A549 treated with dexamethasone at 1 μM for 4 hours (cell line): ENCODE results near the gene CLK2. TPM values are rescaled to one million over a fixed set of nuclear protein-coding genes. Genes with fewer than 3 reads are reported as not detected.

Experiments used
- total RNA-seq: library from RNA; stranded (reverse); fragments of 200-300 nt; extraction: Qiagen RNA extraction; gene quantifications from 5 replicates; pipeline ENCODE4 v1.2.3, GENCODE V29; 2022

Gene CLK2
- total RNA-seq = 14.9 to 27.8 TPM (median 25.9 TPM) in 5 replicates

DNA sequence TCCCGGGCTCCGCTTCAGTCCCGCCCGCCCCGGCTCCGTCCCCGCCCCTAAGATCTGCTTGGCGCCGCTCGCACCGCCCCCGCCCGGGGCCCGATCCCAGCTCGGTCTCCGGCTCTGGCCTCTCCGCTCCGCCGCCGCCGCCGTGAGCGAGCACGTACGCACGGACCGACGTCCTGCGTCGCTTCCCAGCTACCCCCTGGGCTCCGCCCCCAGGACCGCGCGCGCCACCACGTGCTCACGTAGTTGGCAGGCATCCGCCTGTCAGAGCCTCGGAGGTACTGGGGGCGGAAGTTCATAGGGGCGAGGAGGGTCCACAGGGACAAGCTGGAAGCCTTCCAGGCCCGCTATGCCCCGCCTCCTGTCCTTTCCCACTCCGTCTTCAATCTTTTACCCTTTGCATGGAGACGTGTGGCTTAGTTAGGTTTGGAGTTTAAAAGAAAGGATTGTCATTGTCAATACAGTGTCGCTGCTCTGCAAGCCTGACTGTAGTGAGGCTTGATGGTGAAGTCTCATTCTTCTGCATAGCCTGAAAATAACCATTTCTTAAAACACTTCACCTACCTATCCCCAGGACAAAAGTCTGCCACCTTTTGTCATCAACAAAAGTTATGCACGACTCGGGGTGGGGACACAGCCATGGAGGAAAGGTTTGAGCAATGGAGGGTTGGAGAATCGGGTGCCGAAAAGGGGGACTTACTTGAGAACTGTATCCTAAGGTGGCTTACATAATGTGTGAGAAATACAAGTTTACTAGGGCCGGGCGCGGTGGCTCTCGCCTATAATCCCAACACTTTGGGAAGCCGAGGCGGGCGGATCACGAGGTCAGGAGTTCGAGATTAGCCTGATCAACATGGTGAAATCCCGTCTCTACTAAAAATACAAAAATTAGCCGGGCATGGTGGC lies at the start of gene CLK2:
TSS of gene CLK2 (minus strand) at position 162 of the 903 bp plus-strand sequence. CDS start 2,527 bp downstream, outside the sequence.

DNA sequence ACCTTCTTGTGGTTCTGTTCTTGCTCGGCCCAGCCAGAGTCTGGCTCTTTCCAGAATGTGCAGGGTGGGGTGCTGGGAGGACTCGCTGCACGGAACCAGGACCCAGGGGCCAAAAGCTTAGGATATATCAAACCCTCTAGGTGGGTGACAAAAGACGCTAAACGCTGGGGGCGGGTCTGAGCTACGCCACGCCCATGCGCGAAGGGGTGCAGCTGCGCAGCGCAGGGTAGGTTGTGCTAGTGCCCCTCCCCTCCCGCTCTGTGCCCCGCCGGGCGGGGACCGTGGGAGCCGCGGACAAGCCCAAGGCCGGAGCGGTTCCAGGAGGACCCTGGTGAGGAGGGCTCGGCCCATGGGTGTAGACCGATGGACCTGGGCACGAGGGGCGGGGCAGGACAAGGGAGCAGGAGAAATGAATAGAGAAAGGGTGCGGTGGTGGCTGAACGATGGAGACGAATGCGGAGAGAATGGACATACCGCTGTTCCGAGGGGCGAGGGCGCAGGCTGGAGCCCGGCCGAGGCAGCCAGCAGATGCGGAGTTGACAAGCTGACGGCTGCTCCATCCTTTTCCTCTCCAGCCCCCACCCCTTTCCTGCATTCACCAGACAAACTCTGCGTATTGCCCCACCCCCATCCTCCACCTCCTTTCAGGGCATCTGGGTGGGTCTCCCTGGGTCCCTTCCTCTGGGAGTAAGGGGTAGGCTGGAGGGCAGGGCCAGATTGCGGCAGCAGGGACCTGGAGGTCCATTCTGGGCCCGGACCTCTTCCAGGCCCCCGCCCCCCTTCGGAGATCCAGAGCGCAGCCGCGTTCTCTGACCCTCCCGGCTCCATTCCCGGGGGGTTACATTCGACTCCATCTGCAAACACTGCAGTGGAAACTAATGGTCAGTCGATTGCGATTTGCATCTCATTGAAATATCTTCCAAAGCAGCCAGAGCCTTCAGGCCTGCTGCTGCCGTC lies 47.6 kb upstream of the CLK2 start, which contains the start of gene RUSC1:
TSS of gene RUSC1 (plus strand) at position 234 of the 957 bp plus-strand sequence. CDS start 880 bp downstream, outside the sequence.

DNA sequence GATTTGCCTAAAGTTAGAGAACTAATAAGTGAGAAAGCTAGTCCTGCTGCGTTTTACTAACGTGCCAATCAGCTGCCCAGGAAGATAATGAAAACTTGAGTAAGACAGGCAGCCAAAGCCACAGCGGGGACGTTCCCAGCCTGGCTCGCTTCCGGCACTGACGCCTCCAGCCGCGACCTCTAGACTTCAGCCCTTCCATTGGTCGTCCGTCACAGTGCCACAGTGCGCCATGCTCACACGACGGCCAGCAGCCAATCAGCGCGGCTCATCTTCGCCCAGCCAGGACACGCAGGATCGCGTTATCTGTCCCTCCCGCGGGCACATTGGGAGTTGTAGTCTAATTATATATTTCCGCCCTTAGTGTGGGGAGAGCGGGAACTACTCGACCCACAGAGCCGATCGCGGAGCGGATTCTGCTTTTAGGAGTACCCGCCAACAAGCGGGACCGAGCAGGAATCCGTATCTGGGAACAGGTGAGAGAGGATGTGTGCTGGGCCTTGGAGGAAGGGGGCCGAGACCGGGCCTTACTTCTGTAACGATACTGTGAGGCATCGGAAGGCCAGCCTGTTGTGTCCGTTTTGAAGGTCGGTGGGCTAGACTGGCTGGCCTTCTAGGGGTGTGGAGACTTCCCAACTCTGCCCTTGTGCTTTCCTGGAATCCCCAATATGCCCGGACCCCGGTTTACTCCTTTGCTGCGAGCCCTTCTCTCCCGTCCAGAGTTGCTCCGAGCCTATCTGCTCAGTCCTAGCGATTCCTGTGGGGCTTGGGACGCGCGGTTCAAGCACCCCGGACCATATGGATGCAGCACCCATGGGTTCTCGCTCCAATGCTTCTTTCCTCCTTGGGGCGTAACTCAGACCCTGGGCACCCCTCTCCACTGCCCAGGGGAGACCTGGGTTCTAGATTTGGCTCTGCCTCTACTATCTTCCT lies 35.5 kb upstream of the CLK2 start, which contains the start of gene FDPS:
TSS of gene FDPS (plus strand) at position 374 of the 930 bp plus-strand sequence. CDS start 924 bp downstream, outside the sequence.

DNA sequence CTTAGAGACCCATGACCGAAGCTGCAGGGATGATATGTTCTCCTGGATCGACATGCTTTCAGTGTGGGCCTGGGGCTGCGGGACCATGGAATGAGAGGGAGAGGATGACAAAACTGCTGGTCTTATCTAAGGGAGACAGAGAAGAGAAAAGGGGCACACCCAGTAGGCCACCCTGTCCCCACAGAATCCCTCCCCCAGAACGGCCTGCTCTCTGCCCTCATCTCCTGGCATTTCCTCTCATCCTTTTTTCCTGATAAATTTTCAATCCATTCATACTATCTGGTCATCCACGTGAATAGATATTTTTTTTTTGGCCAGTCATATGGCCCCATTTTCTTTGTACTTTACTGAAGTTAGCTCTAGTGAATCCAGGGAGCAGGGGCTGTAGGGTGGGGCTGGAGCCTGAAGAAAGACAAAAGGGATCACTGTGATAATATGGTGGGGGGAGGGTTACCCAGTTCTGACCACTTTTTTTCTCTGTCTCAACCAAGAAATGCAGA lies 28.1 kb upstream of the CLK2 start, which contains the start of gene PKLR:
TSS of gene PKLR (minus strand) at position 97 of the 500 bp plus-strand sequence. CDS start at position 54, 43 bp downstream.

DNA sequence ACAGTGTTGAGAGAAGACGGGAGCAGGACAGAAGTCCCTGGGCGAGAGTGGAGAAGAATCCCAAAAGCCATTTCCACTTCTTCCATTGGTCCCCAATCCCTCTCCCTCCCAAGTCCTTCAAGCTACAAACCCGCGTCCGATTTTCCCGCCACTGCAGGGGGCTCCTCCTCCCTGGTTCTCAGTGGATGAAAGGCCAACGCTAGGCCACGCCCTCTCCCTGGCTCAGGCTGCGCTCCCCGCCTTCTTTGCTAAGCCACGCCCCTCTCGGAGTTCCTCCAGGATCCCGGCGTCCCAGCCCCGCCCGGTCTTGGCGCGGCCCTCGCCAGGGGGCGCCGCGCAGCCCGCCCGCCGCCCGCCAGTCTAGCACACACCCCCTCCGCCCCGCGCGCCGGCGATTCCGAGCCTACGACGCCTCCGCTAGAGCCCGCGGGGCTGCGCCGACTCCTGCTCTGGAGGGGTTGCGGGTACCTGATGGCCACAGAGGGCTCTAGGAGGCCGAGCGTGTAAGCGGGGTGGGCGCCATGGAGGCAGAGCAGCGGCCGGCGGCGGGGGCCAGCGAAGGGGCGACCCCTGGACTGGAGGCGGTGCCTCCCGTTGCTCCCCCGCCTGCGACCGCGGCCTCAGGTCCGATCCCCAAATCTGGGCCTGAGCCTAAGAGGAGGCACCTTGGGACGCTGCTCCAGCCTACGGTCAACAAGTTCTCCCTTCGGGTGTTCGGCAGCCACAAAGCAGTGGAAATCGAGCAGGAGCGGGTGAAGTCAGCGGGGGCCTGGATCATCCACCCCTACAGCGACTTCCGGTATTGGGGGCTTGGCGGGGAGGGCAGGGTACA lies 4.0 kb upstream of the CLK2 start, which contains the start of gene HCN3:
TSS of gene HCN3 (plus strand) at position 394 of the 832 bp plus-strand sequence. CDS start at position 522, 128 bp downstream.

DNA sequence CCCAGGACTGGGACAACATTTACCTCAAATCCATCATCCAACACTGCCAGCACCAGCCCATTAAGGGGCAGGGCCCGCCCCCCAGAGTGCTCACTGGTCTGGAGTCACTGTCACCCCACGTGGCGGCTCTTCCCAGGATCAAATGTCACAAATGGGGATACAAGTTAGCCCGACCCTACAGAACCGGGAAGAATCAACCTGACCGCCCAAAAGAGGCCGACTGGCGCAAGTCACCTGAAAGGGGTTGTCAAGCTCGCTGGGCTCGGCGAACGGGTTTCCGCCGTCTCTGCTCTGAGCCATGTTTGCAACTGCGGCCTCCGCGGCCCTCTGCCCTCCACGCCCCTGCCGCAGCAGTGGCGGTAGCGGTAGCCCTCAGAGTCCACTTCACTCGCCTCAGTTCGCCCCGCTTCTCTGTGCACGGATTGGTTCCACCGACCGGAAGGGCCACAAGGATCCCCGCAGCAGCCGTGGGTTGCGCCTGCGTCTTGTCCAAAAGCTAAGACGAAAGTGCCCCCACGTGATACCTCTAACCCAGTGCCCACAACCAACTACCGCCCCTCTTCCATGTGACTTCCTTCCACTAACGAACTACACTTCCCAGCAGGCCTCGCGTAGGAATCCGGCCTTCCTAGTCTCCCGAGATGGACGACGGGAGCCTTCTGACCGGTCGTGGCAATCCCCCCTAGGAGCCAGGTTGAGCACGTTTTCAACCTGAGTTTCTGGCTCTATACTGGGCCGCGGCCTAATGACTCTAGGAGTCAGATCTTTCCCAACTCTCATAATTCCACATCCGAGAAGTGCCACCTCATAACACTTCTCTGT lies 11.2 kb downstream of the CLK2 start, which contains the start of gene SCAMP3:
TSS of gene SCAMP3 (minus strand) at position 509 of the 822 bp plus-strand sequence. CDS start at position 300, 209 bp downstream.

DNA sequence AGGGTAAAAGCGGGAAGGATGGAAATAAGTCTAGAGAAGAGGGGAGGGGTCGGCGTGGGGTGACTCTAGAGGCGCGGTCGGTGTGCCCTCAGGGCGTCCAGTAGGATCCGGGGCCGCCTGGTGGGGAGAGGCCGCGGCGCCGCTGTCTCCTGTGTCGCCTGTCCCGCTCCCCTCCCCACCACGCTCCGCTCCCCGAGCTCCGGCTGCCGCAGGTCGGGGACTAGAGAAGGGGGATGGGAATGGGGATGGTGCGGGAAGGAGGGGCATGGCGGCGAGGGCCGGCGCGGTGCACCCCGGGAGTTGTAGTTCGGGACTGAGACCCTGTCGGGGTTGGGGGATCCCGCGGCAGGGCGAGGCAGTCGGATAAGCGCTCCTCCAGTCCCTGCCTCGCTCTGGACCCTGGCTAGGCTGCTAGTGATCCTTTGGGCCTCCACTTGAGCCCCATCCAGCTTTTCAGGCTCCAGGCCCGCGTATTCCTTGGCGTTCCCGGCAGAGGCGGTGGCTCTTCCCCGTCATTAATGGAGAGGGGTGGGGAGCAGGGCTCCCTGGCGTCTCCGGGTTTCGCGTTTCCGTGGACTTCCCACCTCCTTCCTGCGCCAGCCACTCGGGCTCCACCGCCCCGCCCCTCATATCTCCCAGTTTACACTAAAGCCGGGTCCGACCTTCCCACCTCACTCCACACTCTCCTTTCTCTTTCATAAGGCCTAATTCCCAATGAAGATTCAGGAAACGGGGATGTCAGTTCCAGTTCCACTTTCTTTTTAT lies 17.9 kb downstream of the CLK2 start, which contains the start of gene ENTREP3:
TSS of gene ENTREP3 (minus strand) at position 241 of the 765 bp plus-strand sequence. CDS start 606 bp downstream, outside the sequence.

Other genes starting within 250 kb of the CLK2 start
- gene DCST2, start 239.7 kb downstream of the CLK2 start, total RNA-seq = 0.30 to 1.1 TPM (median 0.73 TPM) in 5 replicates
- 0.05 to 0.06 TPM (median 0.06 TPM) in 3 of 5 replicates, not detected in the others for gene DCST1, start 239.7 kb downstream of the CLK2 start, total RNA-seq
- gene ADAM15, start 222.2 kb downstream of the CLK2 start, total RNA-seq = 68.8 to 122 TPM (median 111 TPM) in 5 replicates
- 14.0 to 17.2 TPM (median 14.8 TPM) in 5 replicates for gene EFNA4, start 209.8 kb downstream of the CLK2 start, total RNA-seq
- 12.6 to 15.3 TPM (median 13.8 TPM) in 5 replicates for gene EFNA3, start 194.7 kb downstream of the CLK2 start, total RNA-seq
- 16.4 to 24.1 TPM (median 18.9 TPM) in 5 replicates for gene EFNA1, start 145.6 kb downstream of the CLK2 start, total RNA-seq
- gene SLC50A1, start 137.7 kb downstream of the CLK2 start, total RNA-seq = 30.9 to 37.0 TPM (median 32.7 TPM) in 5 replicates
- gene DPM3, start 133.0 kb downstream of the CLK2 start, total RNA-seq = 63.4 to 82.2 TPM (median 77.7 TPM) in 5 replicates
- 221 to 270 TPM (median 241 TPM) in 5 replicates for gene KRTCAP2, start 100.2 kb downstream of the CLK2 start, total RNA-seq
- 1.8 to 2.9 TPM (median 2.5 TPM) in 5 replicates for gene TRIM46, start 99.7 kb downstream of the CLK2 start, total RNA-seq
- gene THBS3, start 65.6 kb downstream of the CLK2 start, total RNA-seq = 5.1 to 10.0 TPM (median 7.6 TPM) in 5 replicates
- 64.1 to 69.8 TPM (median 65.5 TPM) in 5 replicates for gene MTX1, start 64.8 kb downstream of the CLK2 start, total RNA-seq
- gene ENTREP3, start 18.0 kb downstream of the CLK2 start, total RNA-seq = 24.9 to 39.5 TPM (median 37.9 TPM) in 5 replicates
- 92.3 to 126 TPM (median 116 TPM) in 5 replicates for gene SCAMP3, start 11.1 kb downstream of the CLK2 start, total RNA-seq
- gene HCN3, start 4.0 kb upstream of the CLK2 start, total RNA-seq = 3.1 to 5.7 TPM (median 5.4 TPM) in 5 replicates
- gene PKLR, start 27.9 kb upstream of the CLK2 start, total RNA-seq = not detected in 5 replicates
- 164 to 188 TPM (median 168 TPM) in 5 replicates for gene FDPS, start 35.4 kb upstream of the CLK2 start, total RNA-seq
- 35.2 to 46.8 TPM (median 45.3 TPM) in 5 replicates for gene RUSC1, start 47.4 kb upstream of the CLK2 start, total RNA-seq